GM19238 (cell line): ENCODE measurements around the gene OBP2A.

Experiments used
- DNase-seq: peaks from one replicate; pipeline ENCODE4 v3.0.0; 2011; ENCODE audit warnings: low spot score; ENCODE audit not compliant: insufficient read length

Gene OBP2A

DNA sequence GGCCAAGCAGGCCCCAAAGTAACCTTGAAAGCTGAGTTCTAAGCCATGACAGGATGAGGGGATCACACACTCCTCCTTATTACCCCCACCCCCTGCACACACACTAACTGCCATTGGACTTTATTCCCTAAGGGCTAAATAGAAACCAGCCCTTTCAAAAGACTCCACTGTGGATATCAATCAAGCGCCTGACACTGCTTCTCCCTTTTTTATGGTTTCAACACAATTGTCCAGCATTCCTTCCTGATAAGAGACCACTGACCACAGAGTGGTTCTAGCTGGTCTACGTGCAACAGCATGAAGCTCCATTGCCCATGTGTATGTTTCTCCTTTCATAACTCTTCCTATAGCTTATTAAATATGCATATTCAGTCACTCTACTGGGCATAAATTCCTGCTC lies 50.3 kb downstream of the OBP2A start:
- DNase-seq, result no peak
